Adipocyte (in vitro differentiated cells): ENCODE data around the gene MSI2.

Experiments used
- DNase-seq: peaks from one replicate; pipeline ENCODE4 v3.0.0-alpha.2; 2015; ENCODE audit warnings: low read depth
- H3K27me3 ChIP-seq: replicated peaks from 2 replicates; pipeline ENCODE4 v1.7.0; 2013; ENCODE audit warnings: mild to moderate bottlenecking, low read length, moderate library complexity; ENCODE audit not compliant: control insufficient read depth, insufficient read depth
- H3K36me3 ChIP-seq: 2 replicates; pipeline ENCODE4 v1.7.0; 2013; ENCODE audit warnings: low read length, mild to moderate bottlenecking, moderate library complexity; ENCODE audit not compliant: control insufficient read depth, insufficient read depth, severe bottlenecking
- H3K4me1 ChIP-seq: 2 replicates; pipeline ENCODE4 v1.7.0; 2013; ENCODE audit warnings: mild to moderate bottlenecking, low read length, moderate library complexity; ENCODE audit not compliant: control insufficient read depth, insufficient read depth
- H3K4me3 ChIP-seq: 2 replicates; pipeline ENCODE4 v1.7.0; 2013; ENCODE audit warnings: mild to moderate bottlenecking, low read length, moderate library complexity
- H3K9ac ChIP-seq: 2 replicates; pipeline ENCODE4 v1.7.0; 2013; ENCODE audit warnings: mild to moderate bottlenecking, low read length, moderate library complexity
- H3K9me3 ChIP-seq: 2 replicates; pipeline ENCODE4 v1.7.0; 2013; ENCODE audit warnings: mild to moderate bottlenecking, low read length, moderate library complexity; ENCODE audit not compliant: control insufficient read depth

The MSI2 gene

GRCh38 chr17:57326336-57326735, 70.0 kb downstream of the MSI2 start:
- Histone ChIP-seq H3K9ac (no peak overlapping the region), H3K4me1 (peaks cover 14% of the 10 kb centered on the region), H3K27me3 (no peaks in the 10 kb centered on the region), H3K36me3 (no peaks in the 10 kb centered on the region), H3K4me3 (no peak overlapping the region), H3K9me3 (no peaks in the 10 kb centered on the region)
- no peak for DNase-seq

- Histone ChIP-seq H3K4me3 (no peak overlapping the region), H3K27me3 (no peaks in the 10 kb centered on the region), H3K4me1 (peaks cover 14% of the 10 kb centered on the region), H3K9ac (no peak overlapping the region), H3K36me3 (no peaks in the 10 kb centered on the region), H3K9me3 (no peaks in the 10 kb centered on the region)
- DNase-seq, result no peak
Measured at GRCh38 chr17:57326764-57327163, 70.4 kb downstream of the MSI2 start.

GRCh38 chr17:57327176-57327970, 71.0 kb downstream of the MSI2 start:
- Histone ChIP-seq H3K36me3 (no peaks in the 10 kb centered on the region), H3K9ac (no peak overlapping the region), H3K9me3 (no peaks in the 10 kb centered on the region), H3K4me1 (peaks cover 14% of the 10 kb centered on the region), H3K27me3 (no peaks in the 10 kb centered on the region), H3K4me3 (no peak overlapping the region)
- no peak for DNase-seq

- no peak overlapping the region for H3K4me3 ChIP-seq
- H3K36me3 ChIP-seq, result no peaks in the 10 kb centered on the region
- H3K27me3 ChIP-seq, result no peaks in the 10 kb centered on the region
- no peak overlapping the region for H3K9ac ChIP-seq
- H3K9me3 ChIP-seq, result no peaks in the 10 kb centered on the region
- H3K4me1 ChIP-seq, result peaks cover 14% of the 10 kb centered on the region
- DNase-seq, result no peak
Measured at GRCh38 chr17:57328109-57328882, 72.0 kb downstream of the MSI2 start.

- Histone ChIP-seq H3K4me3 (peak overlapping the region; percentile 20), H3K9me3 (no peaks in the 10 kb centered on the region), H3K4me1 (peaks cover 14% of the 10 kb centered on the region), H3K9ac (no peak overlapping the region), H3K36me3 (no peaks in the 10 kb centered on the region), H3K27me3 (no peaks in the 10 kb centered on the region)
- no peak for DNase-seq
Measured at GRCh38 chr17:57329380-57330214, 73.3 kb downstream of the MSI2 start.

- no peaks in the 10 kb centered on the region for H3K27me3 ChIP-seq
- DNase-seq, result no peak
- no peaks in the 10 kb centered on the region for H3K36me3 ChIP-seq
- H3K4me1 ChIP-seq, result peaks cover 14% of the 10 kb centered on the region
- no peak overlapping the region for H3K9ac ChIP-seq
- no peaks in the 10 kb centered on the region for H3K9me3 ChIP-seq
- no peak overlapping the region for H3K4me3 ChIP-seq
Measured at GRCh38 chr17:57330587-57330986, 74.3 kb downstream of the MSI2 start.

- Histone ChIP-seq H3K27me3 (no peaks in the 10 kb centered on the region), H3K36me3 (no peaks in the 10 kb centered on the region), H3K9ac (no peak overlapping the region), H3K4me3 (no peak overlapping the region), H3K4me1 (peaks cover 14% of the 10 kb centered on the region), H3K9me3 (no peaks in the 10 kb centered on the region)
- no peak for DNase-seq
Measured at GRCh38 chr17:57331423-57331822, 75.1 kb downstream of the MSI2 start.

GRCh38 chr17:57332501-57332900, 76.2 kb downstream of the MSI2 start:
- Histone ChIP-seq H3K36me3 (no peaks in the 10 kb centered on the region), H3K4me1 (peaks cover 14% of the 10 kb centered on the region), H3K9ac (no peak overlapping the region), H3K4me3 (no peak overlapping the region), H3K9me3 (no peaks in the 10 kb centered on the region), H3K27me3 (no peaks in the 10 kb centered on the region)
- no peak for DNase-seq

GRCh38 chr17:57335195-57335792, 79.0 kb downstream of the MSI2 start:
- Histone ChIP-seq H3K9ac (no peak overlapping the region), H3K4me3 (no peak overlapping the region), H3K9me3 (no peaks in the 10 kb centered on the region), H3K4me1 (no peaks in the 10 kb centered on the region), H3K36me3 (no peaks in the 10 kb centered on the region), H3K27me3 (no peaks in the 10 kb centered on the region)
- DNase-seq, result no peak

GRCh38 chr17:57337390-57337789, 81.1 kb downstream of the MSI2 start:
- H3K4me3 ChIP-seq, result no peak overlapping the region
- H3K9me3 ChIP-seq, result no peaks in the 10 kb centered on the region
- H3K27me3 ChIP-seq, result peaks cover 5% of the 10 kb centered on the region
- DNase-seq, result no peak
- H3K4me1 ChIP-seq, result peaks cover 11% of the 10 kb centered on the region
- H3K36me3 ChIP-seq, result no peaks in the 10 kb centered on the region
- no peak overlapping the region for H3K9ac ChIP-seq
